Activated CD4-positive, CD25-positive, alpha-beta regulatory T cell treated with anti-CD3 and anti-CD28 coated beads, Interleukin-2, amount 50 U/mL, for 16 hours (primary cell): ENCODE data around the gene ARAP1.

ENCODE experiments used
- DNase-seq: peaks from one replicate; pipeline ENCODE4 v3.0.0-alpha.2; 2020; ENCODE audit warnings: low read depth, low spot score

The ARAP1 gene

GRCh38 chr11:72641522-72642042, 110.6 kb downstream of the ARAP1 start:
- DNase-seq: no peak

GRCh38 chr11:72639502-72640375, 112.5 kb downstream of the ARAP1 start:
- DNase-seq: no peak

GRCh38 chr11:72637926-72638325, 114.3 kb downstream of the ARAP1 start:
- no peak for DNase-seq

GRCh38 chr11:72637198-72637597, 115.0 kb downstream of the ARAP1 start:
- DNase-seq: no peak

GRCh38 chr11:72636376-72636775, 115.8 kb downstream of the ARAP1 start:
- DNase-seq: no peak

- DNase-seq: no peak
These were observed 116.3 kb downstream of the ARAP1 start for GRCh38 chr11:72635933-72636332.

GRCh38 chr11:72635309-72635915, 116.8 kb downstream of the ARAP1 start:
- no peak for DNase-seq
